Measurements from ENCODE around the gene ORMDL1. TPM values are rescaled to one million over a fixed set of nuclear protein-coding genes. Genes with fewer than 3 reads are reported as not detected.
A peak's percentile ranks its signal among the peaks of the same experiment; 100 is the strongest.

ORMDL1 gene
- total and polyA plus RNA-seq, 2 of the 13 experiments (the other 11 are each of a cell fraction or from before 2014, with no cell fraction given), result 67.5 to 160 TPM

GRCh38 chr2:189783927-189784867, at the start of gene ORMDL1, which contains the start of gene PMS1 (continued):
- TF ChIP-seq ZNF251 (CRISPR knock-in tag; IDR thresholded peaks at IDR 0.05) (no peak; the same call in 1 of the 2 replicates), ZFP91 (CRISPR knock-in tag; IDR thresholded peaks at IDR 0.05; ENCODE audit: borderline replicate concordance) (peak; percentile 98), NONO (IDR thresholded peaks at IDR 0.05) (no peak), NONO (CRISPR knock-in tag; conservative IDR thresholded peaks at IDR 0.05) (peak; percentile 97), E2F5 (CRISPR knock-in tag; conservative IDR thresholded peaks at IDR 0.05) (peak; percentile 84), BHLHE40 (IDR thresholded peaks at IDR 0.05; ENCODE audit: low read length) (no peak; the same call in 1 of the 2 replicates), KAT2B (IDR thresholded peaks at IDR 0.05; ENCODE audit: borderline replicate concordance, low read depth, low read length) (no peak), ZNF562 (CRISPR knock-in tag; IDR thresholded peaks at IDR 0.05; ENCODE audit: borderline replicate concordance) (no peak; the same call in 1 of the 2 replicates), ZNF550 (CRISPR knock-in tag; IDR thresholded peaks at IDR 0.05; ENCODE audit: borderline replicate concordance) (no peak), TOE1 (CRISPR knock-in tag; IDR thresholded peaks at IDR 0.05) (no peak), SATB2 (CRISPR knock-in tag; IDR thresholded peaks at IDR 0.05) (0 out of 2 replicates have a peak, but pooled peaks have one; percentile 82), CBX2 (IDR thresholded peaks at IDR 0.05; ENCODE audit: low read depth, low read length) (no peak), CBX2 (CRISPR knock-in tag; IDR thresholded peaks at IDR 0.05; ENCODE audit: low read depth) (no peak), ZNF841 (CRISPR knock-in tag; IDR thresholded peaks at IDR 0.05; ENCODE audit: borderline replicate concordance) (0 out of 2 replicates have a peak, but pooled peaks have one; percentile 68), ZBTB34 (CRISPR knock-in tag; IDR thresholded peaks at IDR 0.05) (peak; percentile 95; the same call in 1 of the 2 replicates), PATZ1 (CRISPR knock-in tag; IDR thresholded peaks at IDR 0.05) (peak; percentile 24; the same call in 1 of the 2 replicates), MTA1 (CRISPR knock-in tag; IDR thresholded peaks at IDR 0.05; ENCODE audit: borderline replicate concordance) (peak; percentile 97; the same call in 1 of the 2 replicates), ZGPAT (CRISPR knock-in tag; IDR thresholded peaks at IDR 0.05) (peak; percentile 93), ZNF766 (CRISPR knock-in tag; IDR thresholded peaks at IDR 0.05; ENCODE audit: borderline replicate concordance) (peak; percentile 92; the same call in 1 of the 2 replicates), HNF4A (CRISPR knock-in tag; IDR thresholded peaks at IDR 0.05) (peak; percentile 65)
